ENCODE measurements around the gene SPATA9. TPM values are rescaled to one million over a fixed set of nuclear protein-coding genes. Genes with fewer than 3 reads are reported as not detected.

The SPATA9 gene
- total and polyA plus RNA-seq, 9 of the 15 experiments (the other 6 are each of a cell fraction or from before 2014, with no cell fraction given), result 0.16 to 5.5 (median 0.39) TPM; not detected in 3

- peak; percentile 67; the same call in 1 of the 2 replicates for TF ChIP-seq ZBTB2 (IDR thresholded peaks at IDR 0.05)
- TF ChIP-seq TAL1 (IDR thresholded peaks at IDR 0.05), result peak; percentile 49
- no peak for TF ChIP-seq TEAD1 (CRISPR knock-in tag; IDR thresholded peaks at IDR 0.05)
- TF ChIP-seq POU5F1 (IDR thresholded peaks at IDR 0.05; ENCODE audit: borderline replicate concordance, low read depth, low read length, partially characterized antibody), result no peak
- no peak for TF ChIP-seq ZNF445 (CRISPR knock-in tag; IDR thresholded peaks at IDR 0.05; ENCODE audit: low read depth)
- TF ChIP-seq ZNF507 (tag; conservative IDR thresholded peaks at IDR 0.05), result no peak
- no peak for TF ChIP-seq NR3C1 (CRISPR knock-in tag; IDR thresholded peaks at IDR 0.05)
- TF ChIP-seq ZNF318 (IDR thresholded peaks at IDR 0.05; ENCODE audit: borderline replicate concordance in 1 of 2, low read depth in 1 of 2), result peak in 1 of 2 experiments; percentile 40; a peak in 2 of 4 replicates
- peak; percentile 42; the same call in 1 of the 2 replicates for TF ChIP-seq ZFX (CRISPR knock-in tag; IDR thresholded peaks at IDR 0.05)
- TF ChIP-seq ATF3 (IDR thresholded peaks at IDR 0.05), result peak; percentile 54
- no peak; the same call in 1 of the 2 replicates for TF ChIP-seq ATF3 (CRISPR knock-in tag; conservative IDR thresholded peaks at IDR 0.05)
- no peak for TF ChIP-seq ZNF431 (CRISPR knock-in tag; IDR thresholded peaks at IDR 0.05)
- no peak for TF ChIP-seq NR0B1 (IDR thresholded peaks at IDR 0.05; ENCODE audit: partially characterized antibody)
Observed at GRCh38 chr5:95647886-95648860, 34.6 kb downstream of the SPATA9 start (continued).
